A549 (cell line): Measurements from ENCODE around the gene SORCS2. TPM values are rescaled to one million over a fixed set of nuclear protein-coding genes. Genes with fewer than 3 reads are reported as not detected.

Experiments used
- ATAC-seq, 2 experiments: fragments of 200-7000 bp in 1 of 2; fragments of >200 bp in 1 of 2; cut with Nextera tagmentation in 1 of 2; cut with Tn5 transposase in 1 of 2; 3 replicates each; pipeline versions ENCODE4 v1.8.0 to v1.9.1; 2018 to 2020; ENCODE audit warnings: mild to moderate bottlenecking in 1 of 2, moderate library complexity in 1 of 2
- CTCF ChIA-PET: fragments of 300-600 bp; sonication (Branson Sonifier 250); formaldehyde crosslinking; extraction: SDS; loops from one replicate; lab custom pipeline; 2021; ENCODE audit warnings: antibody characterized with exemption, inconsistent platforms; lab: Yijun Ruan, JAX
- POLR2A ChIA-PET: fragments of 350-600 bp; formaldehyde crosslinking; extraction: SDS; loops from one replicate; lab custom pipeline; 2021; ENCODE audit warnings: antibody characterized with exemption, inconsistent platforms; lab: Yijun Ruan, JAX
- DNase-seq, 2 experiments: peaks; one replicate each; pipeline versions ENCODE4 v3.0.0 to v3.0.0-alpha.2; 2011 to 2016; ENCODE audit warnings: low read depth in 1 of 2, low spot score in 1 of 2
- FAIRE-seq: peaks from 2 replicates; lab custom pipeline; 2011; peaks lifted over from hg19 to GRCh38; lab: Jason Lieb, UNC
- H3K27ac ChIP-seq, 2 experiments: fragments of >200 bp; sonication (Bioruptor Twin); formaldehyde crosslinking; 3 replicates each; pipeline ENCODE4 v1.5.1; 2016 to 2017
- H3K4me1 ChIP-seq: fragments of >200 bp; sonication (Bioruptor Twin); formaldehyde crosslinking; 3 replicates; pipeline ENCODE4 v1.6.1; 2016
- H3K4me2 ChIP-seq: fragments of >200 bp; sonication (Bioruptor Twin); formaldehyde crosslinking; 3 replicates; pipeline ENCODE4 v1.6.1; 2016
- H3K4me3 ChIP-seq: fragments of >200 bp; sonication (Bioruptor Twin); formaldehyde crosslinking; 3 replicates; pipeline ENCODE4 v1.5.1; 2016
- H3K9me3 ChIP-seq: fragments of >200 bp; sonication (Bioruptor Twin); formaldehyde crosslinking; 3 replicates; pipeline ENCODE4 v1.6.1; 2016
- BHLHE40 ChIP-seq: IDR thresholded peaks from 2 replicates; pipeline ENCODE4 v1.6.1; 2012; ENCODE audit warnings: low read depth, low read length, inconsistent platforms
- CBX8 ChIP-seq: fragments of 200-600 bp; sonication (generic); IDR thresholded peaks from 2 replicates; pipeline ENCODE4 v1.6.1; 2016
- CHD4 ChIP-seq: fragments of 200-600 bp; sonication (generic); IDR thresholded peaks from 2 replicates; pipeline ENCODE4 v1.6.1; 2016; ENCODE audit warnings: antibody characterized with exemption, mild to moderate bottlenecking, borderline replicate concordance
- EHF ChIP-seq: fragments of 250-450 bp; sonication (Bioruptor Pico); IDR thresholded peaks from 2 replicates; pipeline ENCODE4 v1.5.0; 2020; ENCODE audit warnings: mild to moderate bottlenecking
- ESRRA ChIP-seq: fragments of 150-350 bp; IDR thresholded peaks from 2 replicates; pipeline ENCODE4 v1.6.1; 2014; ENCODE audit warnings: mild to moderate bottlenecking, low read length, borderline replicate concordance
- GATA3 ChIP-seq: IDR thresholded peaks from 2 replicates; pipeline ENCODE4 v1.6.1; 2012; ENCODE audit warnings: borderline replicate concordance
- HEYL ChIP-seq: fragments of 250-450 bp; sonication (Bioruptor Pico); IDR thresholded peaks from 2 replicates; pipeline ENCODE4 v1.8.0; 2021; ENCODE audit warnings: mild to moderate bottlenecking, moderate library complexity
- HOXB13 ChIP-seq: fragments of 250-450 bp; sonication (Bioruptor Pico); IDR thresholded peaks from 2 replicates; pipeline ENCODE4 v1.5.0; 2020; ENCODE audit warnings: low read depth, mild to moderate bottlenecking, moderate library complexity
- MAFK ChIP-seq: fragments of 450-650 bp; IDR thresholded peaks from 2 replicates; pipeline ENCODE4 v1.6.1; 2014; ENCODE audit not compliant: partially characterized antibody
- MAZ ChIP-seq: fragments of 150-350 bp; IDR thresholded peaks from 2 replicates; pipeline ENCODE4 v1.6.1; 2014; ENCODE audit warnings: antibody characterized with exemption, low read depth, low read length, borderline replicate concordance
- NPAS2 ChIP-seq: fragments of 250-450 bp; sonication (Bioruptor Pico); IDR thresholded peaks from 2 replicates; pipeline ENCODE4 v1.8.0; 2022; ENCODE audit warnings: mild to moderate bottlenecking, moderate library complexity, borderline replicate concordance
- POLR2AphosphoS2 ChIP-seq: conservative IDR thresholded peaks from 2 replicates; pipeline ENCODE4 v1.6.1; 2012; ENCODE audit warnings: low read length, improper control_type of control experiment, inconsistent platforms
- RCOR1 ChIP-seq: fragments of 150-350 bp; IDR thresholded peaks from 2 replicates; pipeline ENCODE4 v1.6.1; 2014; ENCODE audit warnings: antibody characterized with exemption, low read length, low read depth
- RNF2 ChIP-seq: fragments of 200-600 bp; sonication (generic); IDR thresholded peaks from 2 replicates; pipeline ENCODE4 v1.6.1; 2016; ENCODE audit warnings: low read depth, mild to moderate bottlenecking, antibody characterized with exemption, moderate library complexity, borderline replicate concordance
- TP53 ChIP-seq: fragments of 250-450 bp; sonication (Bioruptor Pico); IDR thresholded peaks from 2 replicates; pipeline ENCODE4 v1.5.0; 2021; ENCODE audit warnings: mild to moderate bottlenecking, moderate library complexity
- ZC3H11A ChIP-seq: fragments of 450-650 bp; IDR thresholded peaks from 2 replicates; pipeline ENCODE4 v1.6.1; 2014; ENCODE audit warnings: antibody characterized with exemption, mild to moderate bottlenecking
- ZFP36 ChIP-seq: fragments of 450-650 bp; IDR thresholded peaks from 2 replicates; pipeline ENCODE4 v1.6.1; 2014; ENCODE audit warnings: borderline replicate concordance; ENCODE audit not compliant: partially characterized antibody
- ZNF302 ChIP-seq: fragments of 250-450 bp; sonication (Bioruptor Pico); IDR thresholded peaks from 2 replicates; pipeline ENCODE4 v1.9.0; 2021; ENCODE audit warnings: inconsistent platforms, mild to moderate bottlenecking, moderate library complexity
- ZSCAN20 ChIP-seq: fragments of 250-450 bp; sonication (Bioruptor Pico); IDR thresholded peaks from 2 replicates; pipeline ENCODE4 v1.8.0; 2022; ENCODE audit warnings: mild to moderate bottlenecking, moderate library complexity
- WGBS: methylation state at CpG from one replicate; pipeline ENCODE4 v1.1.6; 2017; ENCODE audit errors: missing lambda C conversion rate; 5-methylcytosine and 5-hydroxymethylcytosine counted together
- polyA plus RNA-seq, 4 experiments: library from polyadenylated mRNA; depleted of rRNA in 3 of 4; stranded (reverse); fragments of >200 nt; fragmentation: RNase III in 1 of 4; extraction: RNeasy Plus Mini Kit Qiagen cat#74134 plus additional on column Dnase treatment in 1 of 4; gene quantifications; 2 replicates in 3 of 4; 3 replicates in 1 of 4; pipeline ENCODE4 v1.2.3, GENCODE V29; 2011 to 2017
- TF ChIP-seq, protein P1 (sequence below): IDR thresholded peaks from 2 replicates; pipeline ENCODE4 v1.6.1; 2012
- TF ChIP-seq, protein P2 (sequence below): IDR thresholded peaks from 2 replicates; pipeline ENCODE4 v1.6.1; 2012
- TF ChIP-seq, protein P3 (sequence below): fragments of >200 bp; sonication (Bioruptor Twin); formaldehyde crosslinking; IDR thresholded peaks from 2 replicates; pipeline ENCODE4 v1.6.1; 2016

Gene SORCS2
- polyA plus RNA-seq, 2 of the 4 experiments (the other 2 are of a cell fraction), result 1.4 to 4.6 TPM

DNA sequence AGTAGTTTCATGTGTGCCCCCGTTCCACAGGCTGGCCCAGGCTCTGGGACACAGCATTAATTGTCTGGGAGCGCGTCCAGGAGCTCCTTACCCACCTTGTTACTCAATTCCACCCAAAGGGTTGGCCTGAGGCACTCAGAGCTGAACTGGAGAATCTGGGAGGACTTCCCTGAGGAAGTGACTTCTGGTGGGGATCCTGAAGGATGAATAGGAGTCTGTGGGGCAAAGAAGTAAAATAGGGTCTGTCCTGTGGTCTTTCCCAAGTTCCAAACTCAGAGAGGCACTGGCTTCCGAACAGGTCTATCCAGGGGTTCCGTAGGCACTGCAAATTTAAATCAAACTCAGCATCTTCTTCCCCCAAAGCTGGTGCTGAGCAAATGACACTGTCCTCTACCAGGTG, 543.1 kb downstream of the SORCS2 start:
- CTCF ChIA-PET, result interaction anchor here (0.6 to 1.5 kb wide), 3 partner anchors 14 to 66 kb away, joined by 3 to 8 read pairs (median 3); no protein-coding TSS in a partner anchor

DNA sequence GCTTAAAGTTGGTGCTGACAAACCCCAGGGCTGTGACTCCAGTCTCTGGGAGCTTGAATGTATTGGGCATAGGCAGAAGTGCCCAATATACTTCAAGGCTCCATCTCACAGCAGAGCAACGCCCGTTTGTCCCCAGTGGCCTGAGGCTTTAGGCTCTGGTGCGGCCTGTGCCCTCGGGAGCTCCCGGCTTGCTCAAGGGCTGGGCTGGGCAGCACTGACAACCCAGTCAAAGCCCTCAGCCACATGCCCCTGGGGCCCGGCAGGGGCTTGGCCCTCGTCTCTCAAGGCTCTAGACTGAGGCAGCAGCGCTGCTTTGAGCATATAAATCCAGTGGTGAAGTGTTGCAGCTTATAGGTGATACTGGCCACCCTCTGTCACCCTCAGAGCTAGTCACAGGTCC, 543.6 kb downstream of the SORCS2 start:
- no peak for FAIRE-seq
- Histone ChIP-seq H3K4me2 (no peak overlapping the region), H3K27ac (no peak overlapping the region), H3K4me3 (no peak overlapping the region), H3K4me1 (no peaks in the 10 kb centered on the region), H3K9me3 (no peaks in the 10 kb centered on the region)
- WGBS, result 60% methylated on average over 1 of the region's 8 CpGs
- ChIA-PET CTCF (interaction anchor here (0.6 to 1.5 kb wide), 2 partner anchors 16 to 66 kb away, joined by 3 to 8 read pairs; no protein-coding TSS in a partner anchor), POLR2A (no interaction called here)
- TF ChIP-seq TP53 (no peak), GATA3 (no peak), CBX8 (no peak)
- TF ChIP-seq, protein P1, sequence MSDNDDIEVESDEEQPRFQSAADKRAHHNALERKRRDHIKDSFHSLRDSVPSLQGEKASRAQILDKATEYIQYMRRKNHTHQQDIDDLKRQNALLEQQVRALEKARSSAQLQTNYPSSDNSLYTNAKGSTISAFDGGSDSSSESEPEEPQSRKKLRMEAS, result no peak
- TF ChIP-seq, protein P2, sequence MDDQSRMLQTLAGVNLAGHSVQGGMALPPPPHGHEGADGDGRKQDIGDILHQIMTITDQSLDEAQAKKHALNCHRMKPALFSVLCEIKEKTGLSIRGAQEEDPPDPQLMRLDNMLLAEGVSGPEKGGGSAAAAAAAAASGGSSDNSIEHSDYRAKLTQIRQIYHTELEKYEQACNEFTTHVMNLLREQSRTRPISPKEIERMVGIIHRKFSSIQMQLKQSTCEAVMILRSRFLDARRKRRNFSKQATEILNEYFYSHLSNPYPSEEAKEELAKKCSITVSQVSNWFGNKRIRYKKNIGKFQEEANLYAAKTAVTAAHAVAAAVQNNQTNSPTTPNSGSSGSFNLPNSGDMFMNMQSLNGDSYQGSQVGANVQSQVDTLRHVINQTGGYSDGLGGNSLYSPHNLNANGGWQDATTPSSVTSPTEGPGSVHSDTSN, result no peak
- peak; percentile 12 to 33; a peak in 3 of 6 replicates for ATAC-seq
- no peak for DNase-seq

More for the DNA sequence above, 543.1 kb downstream of the SORCS2 start:
- Histone ChIP-seq H3K27ac (no peak overlapping the region), H3K9me3 (no peaks in the 10 kb centered on the region), H3K4me2 (no peak overlapping the region), H3K4me3 (no peak overlapping the region), H3K4me1 (no peaks in the 10 kb centered on the region)
- no peak for ATAC-seq
- TF ChIP-seq MAFK (no peak), MAZ (no peak), CHD4 (no peak), BHLHE40 (no peak), ESRRA (no peak), ZFP36 (peak; percentile 44)
- TF ChIP-seq, protein P1, result no peak
- DNase-seq, result no peak
- POLR2A ChIA-PET, result no interaction called here
- FAIRE-seq, result no peak
- 83% methylated on average over 5 of the region's 5 CpGs for WGBS

DNA sequence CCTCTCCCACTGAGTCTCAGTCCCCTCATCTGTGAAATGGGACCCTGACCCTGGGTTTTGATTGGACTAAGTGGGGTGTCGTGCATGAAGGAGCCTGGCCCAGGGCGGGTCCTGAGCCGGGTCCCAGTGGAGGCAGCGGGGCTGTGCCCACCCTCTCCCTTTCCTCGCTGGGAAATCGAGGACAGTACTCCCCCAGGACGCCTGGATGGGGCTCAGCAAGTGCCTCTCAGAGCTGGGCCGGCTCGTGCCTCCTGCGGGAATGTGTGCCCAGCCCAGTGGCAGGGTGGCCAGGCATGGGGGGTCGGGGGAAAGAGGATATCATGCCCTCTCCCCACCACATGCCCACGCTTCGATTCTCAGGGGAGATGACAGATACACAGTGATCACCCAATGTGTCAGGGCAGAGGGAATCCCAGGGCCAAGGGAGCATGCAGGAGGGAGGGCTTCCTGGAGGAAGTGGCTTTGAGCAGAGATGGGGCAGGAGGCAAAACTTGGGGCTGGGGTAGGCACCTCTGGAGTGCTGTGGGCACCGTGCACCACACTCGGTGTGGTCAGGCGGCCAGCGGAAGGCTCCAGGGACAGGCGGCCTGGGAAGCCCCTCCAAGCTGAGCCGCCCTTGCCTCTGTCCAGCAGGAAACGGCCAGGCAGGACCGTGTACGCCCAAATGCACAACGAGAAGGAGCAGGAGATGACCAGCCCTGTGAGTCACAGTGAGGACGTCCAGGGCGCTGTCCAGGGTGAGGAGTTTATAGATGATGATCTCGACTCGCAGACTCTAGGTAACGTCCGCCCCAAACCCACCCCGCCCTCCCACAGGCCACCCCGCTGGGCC, 544.3 kb downstream of the SORCS2 start:
- Histone ChIP-seq H3K4me1 (no peaks in the 10 kb centered on the region), H3K27ac (no peak overlapping the region), H3K9me3 (no peaks in the 10 kb centered on the region), H3K4me2 (no peak overlapping the region), H3K4me3 (no peak overlapping the region)
- ChIA-PET POLR2A (no interaction called here), CTCF (interaction anchor here (1.5 kb wide), 1 partner anchor 17 kb away, joined by 8 read pairs; no protein-coding TSS in a partner anchor)
- DNase-seq (no peak), ATAC-seq (peak in 1 of 2 experiments; percentile 50; a peak in 3 of 6 replicates), FAIRE-seq (no peak)
- TF ChIP-seq EHF (CRISPR knock-in tag), result no peak
- TF ChIP-seq ZC3H11A, result no peak
- TF ChIP-seq RCOR1, result no peak
- TF ChIP-seq ZFP36, result peak; percentile 79
- TF ChIP-seq ZNF302 (CRISPR knock-in tag), result no peak
- 68% methylated on average over 11 of the region's 31 CpGs for WGBS

DNA sequence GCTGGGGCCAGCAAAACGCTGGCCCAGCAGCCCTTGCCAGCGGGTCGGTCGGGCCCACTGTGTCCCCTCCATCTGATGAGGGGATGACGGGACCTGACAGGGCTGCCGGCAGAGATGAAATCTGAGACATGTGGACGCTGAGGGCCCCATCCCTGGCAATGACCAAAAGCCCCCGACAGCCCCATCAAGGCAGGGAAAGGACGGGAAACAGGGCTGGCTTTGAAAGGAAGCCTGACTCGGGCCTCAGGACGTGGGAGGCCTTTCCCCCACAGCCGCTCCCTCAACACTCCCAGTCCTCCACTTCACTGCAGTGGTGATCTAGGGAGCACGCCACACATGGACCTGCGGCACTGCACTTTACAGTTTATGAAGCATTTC, 544.9 kb downstream of the SORCS2 start:
- no peaks in the 10 kb centered on the region for H3K4me1 ChIP-seq
- CTCF ChIA-PET, result no interaction called here
- ATAC-seq, result no peak

More for the DNA sequence above, 544.9 kb downstream of the SORCS2 start:
- no peak for FAIRE-seq
- no peaks in the 10 kb centered on the region for H3K9me3 ChIP-seq
- POLR2A ChIA-PET, result no interaction called here
- H3K4me2 ChIP-seq, result no peak overlapping the region
- TF ChIP-seq HOXB13 (CRISPR knock-in tag), result no peak
- no peak for TF ChIP-seq POLR2AphosphoS2
- no peak for TF ChIP-seq ZFP36
- no peak for TF ChIP-seq RCOR1
- TF ChIP-seq, protein P3, sequence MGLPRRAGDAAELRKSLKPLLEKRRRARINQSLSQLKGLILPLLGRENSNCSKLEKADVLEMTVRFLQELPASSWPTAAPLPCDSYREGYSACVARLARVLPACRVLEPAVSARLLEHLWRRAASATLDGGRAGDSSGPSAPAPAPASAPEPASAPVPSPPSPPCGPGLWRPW, result no peak
- no peak for TF ChIP-seq ZSCAN20 (CRISPR knock-in tag)
- no peak for TF ChIP-seq NPAS2 (CRISPR knock-in tag)
- TF ChIP-seq HEYL, result no peak
- TF ChIP-seq, protein P2, result no peak
- no peak for TF ChIP-seq RNF2
- 86% methylated on average over 10 of the region's 14 CpGs for whole genome bisulfite sequencing
- H3K4me3 ChIP-seq, result no peak overlapping the region
- DNase-seq, result no peak
- no peak overlapping the region for H3K27ac ChIP-seq
